OCI-LY1 (cell line): Measurements from ENCODE around the gene CTCF.

Source experiments
- EZH2 ChIP-seq: fragments of 200-600 bp; sonication (generic), shearing (Covaris generic); IDR thresholded peaks from 2 replicates; pipeline ENCODE4 v1.8.0; 2017; ENCODE audit warnings: borderline replicate concordance, mixed run types, mild to moderate bottlenecking, antibody characterized with exemption, low read length, moderate library complexity, mixed read lengths
- TF ChIP-seq, protein P1 (sequence below): fragments of 200-600 bp; sonication (generic), shearing (Covaris generic); IDR thresholded peaks from 2 replicates; pipeline ENCODE4 v1.5.1; 2017; ENCODE audit warnings: mild to moderate bottlenecking, antibody characterized with exemption, low read length, moderate library complexity, mixed read lengths

DNA sequence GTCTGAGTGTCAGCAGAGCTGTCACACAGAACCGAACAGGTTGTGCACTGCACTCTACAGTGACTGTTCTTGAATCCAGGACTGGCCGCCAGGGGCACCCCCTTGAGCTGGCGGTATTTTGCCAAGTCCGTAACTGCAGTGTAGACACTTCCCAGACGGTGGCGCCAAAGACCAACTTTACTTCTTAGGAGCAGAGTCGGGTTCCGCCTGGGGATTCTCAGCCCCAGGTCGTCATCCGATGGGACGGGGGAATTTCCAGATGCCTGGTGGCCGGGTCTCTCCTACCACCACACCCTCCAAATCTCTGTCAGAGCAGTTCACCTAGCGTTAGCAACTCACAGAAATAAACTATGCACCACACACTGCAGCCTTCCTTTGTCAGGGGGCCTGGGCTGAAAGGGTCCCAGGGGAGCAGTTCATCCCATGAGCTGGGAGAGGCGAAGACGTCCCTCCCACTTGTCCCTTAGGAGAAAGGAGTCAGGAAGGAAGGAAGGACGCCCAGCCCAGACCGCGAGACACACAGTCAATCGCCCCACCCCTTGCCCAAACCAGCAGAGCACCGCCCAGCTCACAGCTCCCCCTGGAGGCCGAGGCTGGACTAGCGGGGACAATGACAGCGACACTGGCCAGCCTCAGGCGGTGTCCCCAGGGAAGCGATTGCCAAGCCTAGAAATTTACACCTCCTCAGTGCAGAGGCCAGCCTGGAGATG, 41.1 kb upstream of the CTCF start:
- TF ChIP-seq, protein P1, sequence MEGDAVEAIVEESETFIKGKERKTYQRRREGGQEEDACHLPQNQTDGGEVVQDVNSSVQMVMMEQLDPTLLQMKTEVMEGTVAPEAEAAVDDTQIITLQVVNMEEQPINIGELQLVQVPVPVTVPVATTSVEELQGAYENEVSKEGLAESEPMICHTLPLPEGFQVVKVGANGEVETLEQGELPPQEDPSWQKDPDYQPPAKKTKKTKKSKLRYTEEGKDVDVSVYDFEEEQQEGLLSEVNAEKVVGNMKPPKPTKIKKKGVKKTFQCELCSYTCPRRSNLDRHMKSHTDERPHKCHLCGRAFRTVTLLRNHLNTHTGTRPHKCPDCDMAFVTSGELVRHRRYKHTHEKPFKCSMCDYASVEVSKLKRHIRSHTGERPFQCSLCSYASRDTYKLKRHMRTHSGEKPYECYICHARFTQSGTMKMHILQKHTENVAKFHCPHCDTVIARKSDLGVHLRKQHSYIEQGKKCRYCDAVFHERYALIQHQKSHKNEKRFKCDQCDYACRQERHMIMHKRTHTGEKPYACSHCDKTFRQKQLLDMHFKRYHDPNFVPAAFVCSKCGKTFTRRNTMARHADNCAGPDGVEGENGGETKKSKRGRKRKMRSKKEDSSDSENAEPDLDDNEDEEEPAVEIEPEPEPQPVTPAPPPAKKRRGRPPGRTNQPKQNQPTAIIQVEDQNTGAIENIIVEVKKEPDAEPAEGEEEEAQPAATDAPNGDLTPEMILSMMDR: peak; percentile 72
- TF ChIP-seq EZH2: no peak
